ENCODE results near the gene TRIM67.

TRIM67 gene

GRCh38 chr1:231242516-231243198 is 80.8 kb downstream of the TRIM67 start:
- peak overlapping the region; percentile 99 for H3K4me3 Mint-ChIP-seq
- H3K27ac Mint-ChIP-seq: peak overlapping the region; percentile 42 to 97 (median 94)
- no peaks in the 10 kb centered on the region for H3K27me3 Mint-ChIP-seq (ENCODE audit: low read depth)
- H3K4me1 Mint-ChIP-seq: peaks cover 32% of the 10 kb centered on the region
- no peaks in the 10 kb centered on the region for H3K9me3 Mint-ChIP-seq
- peaks cover 26% of the 10 kb centered on the region for H3K36me3 Mint-ChIP-seq (ENCODE audit: low read depth)
- no peak for TF ChIP-seq CTCF (IDR thresholded peaks at IDR 0.05; ENCODE audit: unreplicated experiment in 3 of 3)

- Mint-ChIP-seq H3K4me1 (no peaks in the 10 kb centered on the region), H3K27ac (no peak overlapping the region), H3K27me3 (ENCODE audit: low read depth) (no peaks in the 10 kb centered on the region), H3K9me3 (no peaks in the 10 kb centered on the region), H3K4me3 (no peak overlapping the region), H3K36me3 (ENCODE audit: low read depth) (peaks cover 38% of the 10 kb centered on the region)
- no peak for TF ChIP-seq CTCF (IDR thresholded peaks at IDR 0.05; ENCODE audit: unreplicated experiment in 3 of 3)
Measured at GRCh38 chr1:231248778-231249177, 86.9 kb downstream of the TRIM67 start.

- no peak overlapping the region for H3K4me3 Mint-ChIP-seq
- TF ChIP-seq CTCF (IDR thresholded peaks at IDR 0.05; ENCODE audit: unreplicated experiment in 3 of 3): no peak
- no peak overlapping the region for H3K27ac Mint-ChIP-seq
- H3K36me3 Mint-ChIP-seq (ENCODE audit: low read depth): peaks cover 59% of the 10 kb centered on the region
- H3K27me3 Mint-ChIP-seq (ENCODE audit: low read depth): no peaks in the 10 kb centered on the region
- H3K9me3 Mint-ChIP-seq: no peaks in the 10 kb centered on the region
- H3K4me1 Mint-ChIP-seq: no peaks in the 10 kb centered on the region
Measured at GRCh38 chr1:231252336-231252735, 90.5 kb downstream of the TRIM67 start.

- Mint-ChIP-seq H3K4me1 (no peaks in the 10 kb centered on the region), H3K27ac (no peak overlapping the region), H3K9me3 (no peaks in the 10 kb centered on the region), H3K4me3 (no peak overlapping the region), H3K36me3 (ENCODE audit: low read depth) (peaks cover 83% of the 10 kb centered on the region), H3K27me3 (ENCODE audit: low read depth) (no peaks in the 10 kb centered on the region)
- TF ChIP-seq CTCF (IDR thresholded peaks at IDR 0.05; ENCODE audit: unreplicated experiment in 3 of 3): no peak
Measured at GRCh38 chr1:231260351-231260750, 98.5 kb downstream of the TRIM67 start.

- Mint-ChIP-seq H3K36me3 (ENCODE audit: low read depth) (peaks cover 76% of the 10 kb centered on the region), H3K4me1 (no peaks in the 10 kb centered on the region), H3K27me3 (ENCODE audit: low read depth) (no peaks in the 10 kb centered on the region), H3K27ac (no peak overlapping the region), H3K9me3 (no peaks in the 10 kb centered on the region), H3K4me3 (no peak overlapping the region)
- no peak for TF ChIP-seq CTCF (IDR thresholded peaks at IDR 0.05; ENCODE audit: unreplicated experiment in 3 of 3)
Measured at GRCh38 chr1:231264642-231265041, 102.8 kb downstream of the TRIM67 start.

GRCh38 chr1:231265379-231265778 is 103.5 kb downstream of the TRIM67 start:
- no peaks in the 10 kb centered on the region for H3K4me1 Mint-ChIP-seq
- H3K36me3 Mint-ChIP-seq (ENCODE audit: low read depth): peaks cover 77% of the 10 kb centered on the region
- H3K27me3 Mint-ChIP-seq (ENCODE audit: low read depth): no peaks in the 10 kb centered on the region
- TF ChIP-seq CTCF (IDR thresholded peaks at IDR 0.05; ENCODE audit: unreplicated experiment in 3 of 3): no peak
- no peak overlapping the region for H3K4me3 Mint-ChIP-seq
- H3K27ac Mint-ChIP-seq: no peak overlapping the region
- no peaks in the 10 kb centered on the region for H3K9me3 Mint-ChIP-seq
